COR-L47 (cell line): ENCODE measurements around the gene ACSL4.
"Not testable (repeated sequence)": the region's sequence is repeated elsewhere in the genome, so short reads cannot be mapped to it uniquely, and the experiment has no call there.

Experiments used
- DNase-seq: peaks from one replicate; lab custom pipeline; 2025; lab: John Stamatoyannopoulos, UW

Gene ACSL4

GRCh38 chrX:109732017-109732801 lies 848 bp downstream of the ACSL4 start:
- no peak for DNase-seq

GRCh38 chrX:109728173-109728535 lies 4.9 kb downstream of the ACSL4 start:
- DNase-seq: no peak

- DNase-seq: not testable (repeated sequence)
These were observed 8.1 kb downstream of the ACSL4 start for GRCh38 chrX:109724971-109725370.

GRCh38 chrX:109720947-109721346 lies 12.1 kb downstream of the ACSL4 start:
- DNase-seq: no peak

GRCh38 chrX:109719264-109719663 lies 13.8 kb downstream of the ACSL4 start:
- DNase-seq: no peak

GRCh38 chrX:109716431-109717028 lies 16.5 kb downstream of the ACSL4 start:
- DNase-seq: no peak

- DNase-seq: no peak
These were observed 18.6 kb downstream of the ACSL4 start for GRCh38 chrX:109714340-109714958.

GRCh38 chrX:109710181-109710580 lies 22.9 kb downstream of the ACSL4 start:
- no peak for DNase-seq

GRCh38 chrX:109709129-109709631 lies 23.9 kb downstream of the ACSL4 start:
- no peak for DNase-seq

- DNase-seq: no peak
These were observed 25.3 kb downstream of the ACSL4 start for GRCh38 chrX:109707720-109708119.

- no peak for DNase-seq
These were observed 25.7 kb downstream of the ACSL4 start for GRCh38 chrX:109707319-109707718.

- DNase-seq: no peak
These were observed 28.5 kb downstream of the ACSL4 start for GRCh38 chrX:109704563-109704962.

- no peak for DNase-seq
These were observed 35.2 kb downstream of the ACSL4 start for GRCh38 chrX:109697855-109698254.

- DNase-seq: no peak
These were observed 36.8 kb downstream of the ACSL4 start for GRCh38 chrX:109696146-109696740.

GRCh38 chrX:109695637-109696036 lies 37.4 kb downstream of the ACSL4 start:
- no peak for DNase-seq

- DNase-seq: no peak
These were observed 41.3 kb downstream of the ACSL4 start for GRCh38 chrX:109691752-109692151.

- DNase-seq: no peak
These were observed 41.8 kb downstream of the ACSL4 start for GRCh38 chrX:109691277-109691676.

- no peak for DNase-seq
These were observed 45.2 kb downstream of the ACSL4 start for GRCh38 chrX:109687903-109688302.

- DNase-seq: no peak
These were observed 47.4 kb downstream of the ACSL4 start for GRCh38 chrX:109685656-109686078.

- DNase-seq: no peak
These were observed 48.9 kb downstream of the ACSL4 start for GRCh38 chrX:109684136-109684535.

- no peak for DNase-seq
These were observed 51.5 kb downstream of the ACSL4 start for GRCh38 chrX:109681475-109682081.

GRCh38 chrX:109679820-109680219 lies 53.2 kb downstream of the ACSL4 start:
- DNase-seq: no peak
